DND-41 (cell line): ENCODE data around the gene MSANTD1.

ENCODE experiments used
- EZH2 ChIP-seq: IDR thresholded peaks from 3 replicates; pipeline ENCODE4 v1.6.1; 2012; ENCODE audit warnings: borderline replicate concordance, low read depth, mild to moderate bottlenecking, moderate library complexity, low read length, inconsistent platforms; ENCODE audit not compliant: severe bottlenecking
- TF ChIP-seq, protein P1 (sequence below): IDR thresholded peaks from 2 replicates; pipeline ENCODE4 v1.5.1; 2012; ENCODE audit warnings: borderline replicate concordance, low read length, moderate library complexity, mild to moderate bottlenecking; ENCODE audit not compliant: poor library complexity, severe bottlenecking; ENCODE audit errors: extremely low read depth

DNA sequence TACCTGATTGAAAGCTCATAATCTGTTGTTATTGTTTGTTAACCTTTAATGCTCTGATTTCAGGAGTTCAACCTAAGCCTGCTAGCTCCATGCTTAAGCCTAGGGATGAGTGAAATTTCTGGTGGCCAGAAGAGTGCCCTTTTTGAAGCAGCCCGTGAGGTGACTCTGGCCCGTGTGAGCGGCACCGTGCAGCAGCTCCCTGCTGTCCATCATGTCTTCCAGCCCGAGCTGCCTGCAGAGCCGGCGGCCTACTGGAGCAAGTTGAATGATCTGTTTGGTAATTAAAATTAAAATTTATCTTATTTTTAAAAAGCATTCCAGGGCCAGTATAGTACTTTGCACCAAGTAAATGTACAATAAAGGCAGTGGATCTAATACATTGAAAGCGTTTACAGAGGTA is 37.1 kb upstream of the MSANTD1 start:
- TF ChIP-seq, protein P1, sequence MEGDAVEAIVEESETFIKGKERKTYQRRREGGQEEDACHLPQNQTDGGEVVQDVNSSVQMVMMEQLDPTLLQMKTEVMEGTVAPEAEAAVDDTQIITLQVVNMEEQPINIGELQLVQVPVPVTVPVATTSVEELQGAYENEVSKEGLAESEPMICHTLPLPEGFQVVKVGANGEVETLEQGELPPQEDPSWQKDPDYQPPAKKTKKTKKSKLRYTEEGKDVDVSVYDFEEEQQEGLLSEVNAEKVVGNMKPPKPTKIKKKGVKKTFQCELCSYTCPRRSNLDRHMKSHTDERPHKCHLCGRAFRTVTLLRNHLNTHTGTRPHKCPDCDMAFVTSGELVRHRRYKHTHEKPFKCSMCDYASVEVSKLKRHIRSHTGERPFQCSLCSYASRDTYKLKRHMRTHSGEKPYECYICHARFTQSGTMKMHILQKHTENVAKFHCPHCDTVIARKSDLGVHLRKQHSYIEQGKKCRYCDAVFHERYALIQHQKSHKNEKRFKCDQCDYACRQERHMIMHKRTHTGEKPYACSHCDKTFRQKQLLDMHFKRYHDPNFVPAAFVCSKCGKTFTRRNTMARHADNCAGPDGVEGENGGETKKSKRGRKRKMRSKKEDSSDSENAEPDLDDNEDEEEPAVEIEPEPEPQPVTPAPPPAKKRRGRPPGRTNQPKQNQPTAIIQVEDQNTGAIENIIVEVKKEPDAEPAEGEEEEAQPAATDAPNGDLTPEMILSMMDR, result no peak
- TF ChIP-seq EZH2, result no peak
